Measurements from ENCODE around the gene OR6B1.

OR6B1 gene

DNA sequence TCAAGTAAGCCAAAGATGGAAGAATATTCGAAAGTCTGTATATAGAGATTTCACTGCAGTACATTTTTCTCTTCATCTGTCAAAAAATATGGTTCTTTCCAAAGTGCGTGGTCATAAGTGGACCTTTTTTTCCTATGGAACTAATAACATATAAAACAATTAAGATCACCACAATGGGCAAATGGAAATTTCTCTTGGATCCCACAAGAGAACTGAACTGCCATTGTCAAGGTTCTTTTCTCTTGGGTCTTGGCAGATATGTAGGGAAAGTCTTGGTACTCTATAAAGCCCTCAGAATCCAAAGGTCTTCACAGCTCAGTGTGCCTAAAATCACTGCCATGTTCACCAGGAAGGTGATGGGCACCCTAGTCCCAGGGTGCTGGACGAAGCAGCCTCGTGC, at the start of gene OR6B1:
Gene OR6B1, plus strand, starts transcription at position 301 of the 400 bp plus-strand sequence. CDS start 3,677 bp downstream, outside the sequence.
- TF ChIP-seq ZFX (IDR thresholded peaks at IDR 0.05; ENCODE audit: borderline replicate concordance) = no peak
- TF ChIP-seq, protein P1, sequence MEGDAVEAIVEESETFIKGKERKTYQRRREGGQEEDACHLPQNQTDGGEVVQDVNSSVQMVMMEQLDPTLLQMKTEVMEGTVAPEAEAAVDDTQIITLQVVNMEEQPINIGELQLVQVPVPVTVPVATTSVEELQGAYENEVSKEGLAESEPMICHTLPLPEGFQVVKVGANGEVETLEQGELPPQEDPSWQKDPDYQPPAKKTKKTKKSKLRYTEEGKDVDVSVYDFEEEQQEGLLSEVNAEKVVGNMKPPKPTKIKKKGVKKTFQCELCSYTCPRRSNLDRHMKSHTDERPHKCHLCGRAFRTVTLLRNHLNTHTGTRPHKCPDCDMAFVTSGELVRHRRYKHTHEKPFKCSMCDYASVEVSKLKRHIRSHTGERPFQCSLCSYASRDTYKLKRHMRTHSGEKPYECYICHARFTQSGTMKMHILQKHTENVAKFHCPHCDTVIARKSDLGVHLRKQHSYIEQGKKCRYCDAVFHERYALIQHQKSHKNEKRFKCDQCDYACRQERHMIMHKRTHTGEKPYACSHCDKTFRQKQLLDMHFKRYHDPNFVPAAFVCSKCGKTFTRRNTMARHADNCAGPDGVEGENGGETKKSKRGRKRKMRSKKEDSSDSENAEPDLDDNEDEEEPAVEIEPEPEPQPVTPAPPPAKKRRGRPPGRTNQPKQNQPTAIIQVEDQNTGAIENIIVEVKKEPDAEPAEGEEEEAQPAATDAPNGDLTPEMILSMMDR (IDR thresholded peaks at IDR 0.05) = no peak
- no peak within 1 kb of the TSS for H3K27ac ChIP-seq

GRCh38 chr7:143953421-143953820, 46.7 kb upstream of the OR6B1 start:
- TF ChIP-seq, protein P1 (IDR thresholded peaks at IDR 0.05) = no peak
- no peak for TF ChIP-seq ZFX (IDR thresholded peaks at IDR 0.05; ENCODE audit: borderline replicate concordance)
- H3K27ac ChIP-seq = no peak overlapping the region

DNA sequence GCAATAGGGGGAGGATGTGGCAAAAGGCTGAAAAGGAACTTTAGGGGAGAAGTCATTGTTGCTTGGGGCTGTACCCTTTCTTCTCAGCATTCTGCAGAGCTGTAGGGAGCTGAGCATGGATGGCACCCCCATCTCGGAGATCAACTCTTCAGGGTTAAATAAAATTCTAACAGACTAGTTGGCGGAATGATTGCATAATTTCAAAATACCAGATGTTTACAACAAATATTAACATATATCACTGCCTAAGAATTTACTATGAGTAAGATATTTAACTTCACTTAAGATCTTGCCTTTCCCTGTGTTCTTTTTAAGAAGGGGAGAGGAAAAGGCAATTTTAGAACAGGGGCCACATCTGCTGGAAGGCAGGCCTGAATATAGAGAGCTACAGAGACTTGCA, 46.0 kb upstream of the OR6B1 start:
- no peak overlapping the region for H3K27ac ChIP-seq
- TF ChIP-seq, protein P1 (IDR thresholded peaks at IDR 0.05) = no peak
- TF ChIP-seq ZFX (IDR thresholded peaks at IDR 0.05; ENCODE audit: borderline replicate concordance) = no peak

DNA sequence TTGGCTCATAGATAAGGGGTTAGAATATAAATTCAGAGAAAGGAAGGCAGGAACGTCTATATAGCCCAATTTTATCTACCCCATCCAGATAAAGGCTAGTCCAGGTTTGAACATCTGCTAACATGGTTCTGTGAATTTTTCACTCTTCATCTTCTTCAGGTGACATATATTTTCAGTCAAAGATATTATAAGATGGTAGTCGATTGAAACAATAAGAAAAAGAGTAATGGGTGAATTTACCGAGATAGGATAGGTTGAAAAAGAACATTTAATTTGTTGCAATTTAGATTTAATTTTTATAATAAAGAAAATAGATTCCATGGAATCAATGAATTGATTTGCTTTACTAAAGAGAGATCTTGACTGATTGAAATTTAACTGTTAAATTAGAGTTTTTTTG, 45.6 kb upstream of the OR6B1 start, which contains the start of gene OR2F1:
Gene OR2F1, plus strand, starts transcription at position 301 of the 400 bp plus-strand sequence. CDS start 5,127 bp downstream, outside the sequence.
- TF ChIP-seq ZFX (IDR thresholded peaks at IDR 0.05; ENCODE audit: borderline replicate concordance) = no peak
- TF ChIP-seq, protein P1 (IDR thresholded peaks at IDR 0.05) = no peak
- no peak within 1 kb of the TSS for H3K27ac ChIP-seq

DNA sequence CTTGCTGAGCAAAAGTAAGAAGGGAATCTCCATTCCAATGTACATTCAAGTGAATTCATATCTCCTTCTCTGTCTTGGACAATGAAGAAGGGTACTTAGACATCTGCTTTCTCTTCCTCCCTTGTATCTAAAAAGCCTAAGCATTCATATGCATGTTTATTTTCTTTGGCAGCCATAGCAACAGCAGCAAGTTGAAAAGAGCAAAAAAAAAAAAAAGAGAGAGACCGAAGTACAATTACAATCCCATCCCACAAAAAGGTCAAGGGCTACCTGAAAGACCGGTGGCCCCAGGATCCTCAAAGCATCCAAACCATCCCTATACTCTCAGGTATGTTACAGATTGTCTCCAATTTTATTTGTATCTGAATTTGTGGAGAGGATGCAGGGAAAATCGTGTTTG, 41.3 kb upstream of the OR6B1 start:
- H3K27ac ChIP-seq = no peak overlapping the region
- no peak for TF ChIP-seq ZFX (IDR thresholded peaks at IDR 0.05; ENCODE audit: borderline replicate concordance)
- TF ChIP-seq, protein P1 (IDR thresholded peaks at IDR 0.05) = no peak

- no peak for TF ChIP-seq ZFX (IDR thresholded peaks at IDR 0.05; ENCODE audit: borderline replicate concordance)
- TF ChIP-seq, protein P1 (IDR thresholded peaks at IDR 0.05) = no peak
- no peak overlapping the region for H3K27ac ChIP-seq
These were observed 39.1 kb upstream of the OR6B1 start for GRCh38 chr7:143960813-143961610.

DNA sequence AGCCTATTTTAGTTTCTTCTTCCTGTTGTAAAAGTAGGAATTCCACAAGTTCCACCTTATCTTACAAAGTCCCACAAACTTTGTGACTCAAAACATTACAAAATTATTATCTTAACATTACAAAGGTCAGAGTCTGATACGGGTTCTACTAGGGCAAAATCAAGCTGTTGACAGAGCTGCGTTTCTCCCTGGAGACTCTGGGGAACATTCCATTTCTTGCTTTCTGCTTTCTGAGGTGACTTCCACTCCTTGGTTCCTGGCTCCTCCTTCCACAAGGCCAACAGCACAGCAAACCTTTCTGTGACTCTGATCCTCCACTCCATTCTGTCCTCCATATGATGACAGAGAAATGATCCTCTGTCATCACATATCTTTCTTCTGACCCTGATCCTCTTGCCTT, 34.8 kb upstream of the OR6B1 start:
- no peak overlapping the region for H3K27ac ChIP-seq
- TF ChIP-seq, protein P1 (IDR thresholded peaks at IDR 0.05) = no peak
- TF ChIP-seq ZFX (IDR thresholded peaks at IDR 0.05; ENCODE audit: borderline replicate concordance) = no peak

All from 22Rv1 (cell line).